GM12878 (cell line): ENCODE measurements around the gene DDIT3.

Source experiments
- BHLHE40 ChIP-seq, 2 experiments: fragments of 450-650 bp in 1 of 2; IDR thresholded peaks; 2 replicates each; pipeline ENCODE4 v1.6.1; 2011 to 2017; ENCODE audit warnings: low read depth in 2 of 2, borderline replicate concordance in 1 of 2, improper control_type of control experiment in 1 of 2, low read length in 1 of 2, mild to moderate bottlenecking in 1 of 2
- EZH2 ChIP-seq: IDR thresholded peaks from 2 replicates; pipeline ENCODE4 v1.6.1; 2012; ENCODE audit warnings: low read depth, mild to moderate bottlenecking, control low read depth, inconsistent platforms, low read length, borderline replicate concordance; ENCODE audit not compliant: control insufficient read depth
- JUNB ChIP-seq: IDR thresholded peaks from 2 replicates; pipeline ENCODE4 v1.6.1; 2016; ENCODE audit warnings: antibody characterized with exemption, mild to moderate bottlenecking
- MAX ChIP-seq: IDR thresholded peaks from 2 replicates; pipeline ENCODE4 v1.6.1; 2012; ENCODE audit warnings: low read depth, low read length, improper control_type of control experiment
- MTA2 ChIP-seq: fragments of 450-650 bp; IDR thresholded peaks from 2 replicates; pipeline ENCODE4 v1.6.1; 2016; ENCODE audit warnings: low read depth, mild to moderate bottlenecking, moderate library complexity
- MXI1 ChIP-seq: fragments of 150-350 bp; IDR thresholded peaks from 2 replicates; pipeline ENCODE4 v1.6.1; 2011; ENCODE audit warnings: low read depth, mild to moderate bottlenecking, inconsistent platforms, low read length, improper control_type of control experiment
- RFX5 ChIP-seq: IDR thresholded peaks from 2 replicates; pipeline ENCODE4 v1.6.1; 2011; ENCODE audit warnings: low read depth, low read length, improper control_type of control experiment
- TAF1 ChIP-seq: IDR thresholded peaks from 2 replicates; pipeline ENCODE4 v1.6.1; 2011; ENCODE audit warnings: mild to moderate bottlenecking, low read depth, low read length, borderline replicate concordance
- TARDBP ChIP-seq: IDR thresholded peaks from 2 replicates; pipeline ENCODE4 v1.6.1; 2016; ENCODE audit warnings: borderline replicate concordance

DNA sequence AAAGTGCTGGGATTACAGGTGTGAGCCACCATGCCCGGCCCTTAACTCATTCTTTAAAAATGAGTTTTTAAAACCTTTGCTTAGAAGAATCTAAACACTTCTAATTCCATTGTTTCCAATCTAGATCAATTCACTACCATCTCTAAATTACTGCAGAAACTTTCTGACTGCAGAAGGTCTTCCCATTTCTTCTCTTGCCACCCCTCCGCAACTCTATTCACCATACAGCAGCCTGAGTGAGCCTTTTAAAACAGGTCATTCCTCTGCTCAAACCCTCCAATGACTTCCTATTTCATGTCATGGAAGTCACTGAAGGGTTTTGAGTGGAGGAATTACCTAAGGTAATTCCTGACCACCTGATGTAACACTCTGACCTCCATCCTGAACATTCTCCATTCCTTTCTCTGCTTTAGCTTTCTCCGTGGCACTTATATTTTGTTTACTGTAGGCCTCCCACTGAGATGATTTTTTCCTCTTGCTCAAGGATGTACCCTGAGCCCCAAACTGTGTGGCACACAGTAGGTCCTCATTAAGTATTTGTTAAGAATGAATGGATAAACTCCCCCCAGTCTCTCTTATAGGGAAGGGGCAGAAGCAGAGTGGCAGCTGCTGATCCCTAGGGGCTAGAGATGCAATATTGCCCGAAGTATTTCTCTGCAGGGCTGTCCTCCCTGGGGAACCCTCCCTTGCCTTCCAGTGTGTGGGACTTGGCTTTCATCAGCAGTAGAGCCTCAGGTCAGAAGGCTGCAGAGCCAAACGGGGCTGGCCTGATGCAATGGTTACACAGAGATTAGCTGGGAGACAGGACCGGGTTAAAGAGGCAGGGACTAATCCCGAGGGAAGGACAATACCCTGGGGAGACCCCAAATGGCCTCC is 1.2 kb downstream of the DDIT3 start:
- TF ChIP-seq TAF1 (no peak), MAX (no peak), RFX5 (no peak), JUNB (no peak), MXI1 (no peak), TARDBP (no peak), MTA2 (no peak), BHLHE40 (IDR thresholded peaks at IDR 0.05; ENCODE audit: borderline replicate concordance in 1 of 2, low read depth in 2 of 2, low read length in 1 of 2) (no peak), EZH2 (no peak)
